Chondrocyte (in vitro differentiated cells): Measurements from ENCODE around the gene KAZN. TPM values are rescaled to one million over a fixed set of nuclear protein-coding genes. Genes with fewer than 3 reads are reported as not detected.

ENCODE experiments used
- DNase-seq: peaks from one replicate; pipeline ENCODE4 v3.0.0; 2021; ENCODE audit warnings: mixed read lengths, low spot score
- H3K27ac Mint-ChIP-seq: one replicate; pipeline ENCODE4 v1.8.0; 2021; ENCODE audit warnings: mild to moderate bottlenecking, moderate library complexity, mixed read lengths; ENCODE audit not compliant: unreplicated experiment
- H3K27me3 Mint-ChIP-seq: 2 replicates; pipeline ENCODE4 v1.8.0; 2021; ENCODE audit warnings: low read depth, mixed read lengths
- H3K36me3 Mint-ChIP-seq: 2 replicates; pipeline ENCODE4 v1.8.0; 2021; ENCODE audit warnings: low read depth, mixed read lengths
- H3K4me1 Mint-ChIP-seq: 2 replicates; pipeline ENCODE4 v1.8.0; 2021; ENCODE audit warnings: low read depth, mild to moderate bottlenecking, mixed read lengths
- H3K4me3 Mint-ChIP-seq: one replicate; pipeline ENCODE4 v1.8.0; 2021; ENCODE audit warnings: mild to moderate bottlenecking, moderate library complexity, mixed read lengths; ENCODE audit not compliant: unreplicated experiment
- H3K9me3 Mint-ChIP-seq: 2 replicates; pipeline ENCODE4 v1.8.0; 2021; ENCODE audit warnings: low read depth, mixed read lengths
- CTCF ChIP-seq: fragments of 200-600 bp; sonication (generic); IDR thresholded peaks from 2 replicates; pipeline ENCODE4 v1.5.0; 2021; ENCODE audit warnings: antibody characterized with exemption, mild to moderate bottlenecking, moderate library complexity
- total RNA-seq: library from RNA; stranded (reverse); gene quantifications from 3 replicates; pipeline ENCODE4 v1.2.1, GENCODE V29; 2021

KAZN gene
- total RNA-seq, 1 donor from 2014 or later, result 29.6 TPM

DNA sequence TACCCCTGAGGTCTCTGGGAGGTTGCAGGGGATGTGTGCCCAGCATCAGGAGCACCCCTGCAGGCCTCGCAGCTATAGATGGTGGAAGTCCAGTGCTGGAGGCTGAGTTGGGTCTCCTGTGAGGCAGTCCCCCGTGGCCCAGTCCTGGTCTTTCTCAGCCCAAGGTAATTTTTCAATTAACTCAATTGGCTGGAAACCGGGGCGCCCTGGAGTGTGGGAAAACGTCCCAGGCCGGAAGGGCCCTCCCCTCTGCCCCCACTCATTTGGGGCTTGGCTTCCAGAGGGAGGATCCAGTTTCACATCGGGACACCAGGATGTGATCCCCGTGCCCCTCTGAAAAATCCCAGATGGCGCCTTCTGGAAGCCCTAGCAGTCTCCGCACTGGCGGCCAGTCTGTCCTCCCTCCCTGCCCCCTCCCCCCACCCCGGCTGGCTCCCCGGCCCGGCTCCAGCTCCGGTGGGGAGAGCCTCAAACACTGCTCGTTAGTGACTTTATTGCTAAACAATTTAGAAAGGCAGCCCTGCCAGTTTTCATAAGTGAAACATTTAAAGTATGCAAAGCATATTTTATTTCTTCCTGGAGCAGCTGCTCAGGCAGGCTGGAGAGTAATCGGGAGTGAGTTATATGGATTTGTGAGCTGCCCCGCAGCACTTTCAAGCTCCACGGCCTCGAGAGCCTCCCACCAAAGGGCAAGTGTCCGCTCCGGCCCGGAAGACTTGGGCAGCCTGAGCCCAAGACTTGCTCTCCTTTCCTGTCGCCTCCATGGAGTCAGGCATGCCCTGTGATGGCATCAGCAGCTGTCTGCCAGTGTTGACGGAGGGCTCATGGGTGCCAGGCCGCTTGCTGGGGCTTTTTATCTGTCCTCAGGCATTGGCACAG is 346.9 kb downstream of the KAZN start:
- Mint-ChIP-seq H3K4me1 (peaks cover 89% of the 10 kb centered on the region), H3K9me3 (no peaks in the 10 kb centered on the region), H3K36me3 (no peaks in the 10 kb centered on the region), H3K27ac (peak overlapping the region; percentile 93), H3K27me3 (no peaks in the 10 kb centered on the region), H3K4me3 (peak overlapping the region; percentile 70)
- no peak for DNase-seq
- TF ChIP-seq CTCF, result no peak

DNA sequence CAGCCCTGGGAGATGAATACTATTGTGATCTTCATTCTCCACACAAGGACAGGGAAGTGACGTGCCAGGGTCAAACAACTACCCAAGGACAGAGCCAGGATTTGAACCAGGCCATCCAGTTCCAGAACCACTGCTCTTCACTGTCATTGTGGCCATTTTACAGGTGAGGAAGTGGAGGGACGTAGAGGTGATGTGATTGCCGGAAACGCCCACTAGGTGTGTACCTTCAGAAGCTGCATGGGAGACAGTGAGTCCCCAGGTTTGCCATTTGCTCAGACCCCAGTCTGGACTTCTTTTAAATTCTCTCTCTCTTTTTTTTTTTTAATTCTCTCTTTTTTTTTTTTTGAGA is 347.5 kb downstream of the KAZN start:
- H3K36me3 Mint-ChIP-seq, result no peaks in the 10 kb centered on the region
- TF ChIP-seq CTCF, result no peak
- H3K27ac Mint-ChIP-seq, result peak overlapping the region; percentile 93
- peaks cover 91% of the 10 kb centered on the region for H3K4me1 Mint-ChIP-seq
- DNase-seq, result no peak
- H3K4me3 Mint-ChIP-seq, result peak overlapping the region; percentile 70
- no peaks in the 10 kb centered on the region for H3K9me3 Mint-ChIP-seq
- no peaks in the 10 kb centered on the region for H3K27me3 Mint-ChIP-seq

DNA sequence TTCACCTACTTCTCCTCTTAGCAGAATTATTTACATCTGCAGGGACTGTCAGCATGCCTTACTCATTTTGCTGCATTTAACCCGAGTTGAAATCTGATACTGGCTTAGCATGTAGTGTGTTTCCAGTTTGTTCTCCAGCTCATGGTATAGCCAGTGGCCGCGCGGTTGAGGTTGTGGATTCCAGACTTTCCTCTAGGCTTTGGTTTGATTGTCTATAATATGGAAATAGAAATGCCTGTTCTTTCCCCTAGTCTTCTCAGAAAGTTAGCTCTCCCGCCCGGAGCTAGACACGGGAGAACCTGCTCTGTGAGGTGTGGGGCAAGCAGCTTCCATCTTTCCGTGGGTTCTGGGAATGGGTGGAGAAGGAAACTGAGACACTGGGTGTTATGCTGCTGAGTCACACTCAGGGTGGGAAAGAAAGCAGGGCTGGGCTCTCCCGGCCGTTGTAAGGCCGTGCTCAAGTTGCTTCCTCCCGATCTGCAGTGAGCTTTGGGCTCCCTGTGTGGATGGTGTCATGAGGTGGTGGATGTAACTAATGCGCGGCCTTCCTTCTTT is 348.3 kb downstream of the KAZN start:
- no peaks in the 10 kb centered on the region for H3K9me3 Mint-ChIP-seq
- no peak for TF ChIP-seq CTCF
- peak overlapping the region; percentile 93 for H3K27ac Mint-ChIP-seq
- peaks cover 89% of the 10 kb centered on the region for H3K4me1 Mint-ChIP-seq
- no peaks in the 10 kb centered on the region for H3K36me3 Mint-ChIP-seq
- no peak for DNase-seq
- no peaks in the 10 kb centered on the region for H3K27me3 Mint-ChIP-seq
- H3K4me3 Mint-ChIP-seq, result peak overlapping the region; percentile 70

DNA sequence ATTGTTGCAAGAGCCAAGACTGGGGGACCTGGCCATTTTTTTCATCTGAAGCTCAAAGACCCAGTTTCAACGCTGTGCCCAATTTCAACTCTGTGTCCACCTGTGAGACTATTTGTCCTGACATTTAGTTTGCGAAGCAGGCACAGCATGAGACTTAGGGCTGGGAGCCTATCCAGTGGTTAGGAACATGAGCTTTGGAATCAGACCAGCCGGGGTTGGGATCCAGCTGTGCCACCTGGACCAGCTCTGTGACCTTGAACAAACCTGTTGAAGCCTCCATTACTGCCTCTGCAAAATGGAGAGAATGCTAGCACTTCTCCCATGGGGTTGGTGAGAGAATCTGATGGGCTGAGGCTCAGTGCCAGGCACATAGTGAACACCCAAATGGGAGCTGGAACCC is 348.9 kb downstream of the KAZN start:
- Mint-ChIP-seq H3K4me1 (peaks cover 88% of the 10 kb centered on the region), H3K27me3 (no peaks in the 10 kb centered on the region), H3K9me3 (no peaks in the 10 kb centered on the region), H3K27ac (peak overlapping the region; percentile 93), H3K4me3 (peak overlapping the region; percentile 70), H3K36me3 (no peaks in the 10 kb centered on the region)
- DNase-seq, result no peak
- TF ChIP-seq CTCF, result no peak

GRCh38 chr1:14948112-14948652 is 349.7 kb downstream of the KAZN start:
- peaks cover 2% of the 10 kb centered on the region for H3K36me3 Mint-ChIP-seq
- peak overlapping the region; percentile 25 for H3K4me3 Mint-ChIP-seq
- H3K27ac Mint-ChIP-seq, result peak overlapping the region; percentile 93
- no peaks in the 10 kb centered on the region for H3K27me3 Mint-ChIP-seq
- peaks cover 87% of the 10 kb centered on the region for H3K4me1 Mint-ChIP-seq
- no peaks in the 10 kb centered on the region for H3K9me3 Mint-ChIP-seq
- TF ChIP-seq CTCF, result no peak
- no peak for DNase-seq
